HCT116 (cell line): Measurements from ENCODE around the gene CDR2. TPM values are rescaled to one million over a fixed set of nuclear protein-coding genes. Genes with fewer than 3 reads are reported as not detected.

Source experiments
- ATAC-seq: fragments of 200-7000 bp; cut with Tn5 transposase; 2 replicates; pipeline ENCODE4 v1.9.1; 2020; ENCODE audit warnings: mild to moderate bottlenecking, moderate library complexity
- BruUV-seq: library from RNA; stranded (reverse); fragments of 400-500 nt; replicated peaks from 2 replicates; lab custom pipeline; 2021; lab: Mats Ljungman, UMichigan
- CTCF ChIA-PET: fragments of 300-600 bp; sonication (Branson Sonifier 250); formaldehyde crosslinking; loops from one replicate; lab custom pipeline; 2021; ENCODE audit warnings: antibody characterized with exemption; lab: Charles Lee
- POLR2A ChIA-PET: fragments of 300-600, 350-600 bp; sonication (Branson Sonifier 250); formaldehyde crosslinking; loops from one replicate; lab custom pipeline; 2021; ENCODE audit warnings: antibody characterized with exemption; lab: Charles Lee
- RAD21 ChIA-PET, 2 experiments: fragments of 300-600 bp; sonication (Branson Sonifier 250); formaldehyde crosslinking; loops; one replicate each; lab custom pipeline; 2023; ENCODE audit warnings: low total read pairs in 2 of 2; ENCODE audit not compliant: uncharacterized antibody in 2 of 2, unreplicated experiment in 2 of 2, low non-redundant PET in 1 of 2; lab: Charles Lee
- DNase-seq: peaks from one replicate; pipeline ENCODE4 v3.0.0-alpha.2; 2010; ENCODE audit warnings: low read depth, low spot score
- H2AFZ ChIP-seq: fragments of 200-600 bp; shearing (Covaris generic), sonication (generic); 2 replicates; pipeline ENCODE4 v1.6.1; 2017; ENCODE audit warnings: low read depth, mixed run types, mixed read lengths, antibody characterized with exemption, low read length; ENCODE audit not compliant: poor library complexity, severe bottlenecking
- H3K27ac ChIP-seq: 2 replicates; pipeline ENCODE4 v1.5.1; 2012; ENCODE audit warnings: low read depth, low read length
- H3K27me3 ChIP-seq: fragments of 200-600 bp; sonication (generic); 2 replicates; pipeline ENCODE4 v1.6.1; 2016; ENCODE audit warnings: mixed run types, low read length, mixed read lengths; ENCODE audit not compliant: insufficient read depth
- H3K36me3 ChIP-seq, 2 experiments: fragments of 200-500 bp in 1 of 2; fragments of 200-600 bp in 1 of 2; sonication (Bioruptor generic) in 1 of 2; sonication (generic) in 1 of 2; 2 replicates each; pipeline versions ENCODE4 v1.5.1 to v1.6.1; 2014 to 2016; ENCODE audit warnings: low read length in 2 of 2, inconsistent platforms in 1 of 2, mixed read lengths in 1 of 2, mixed run types in 1 of 2; ENCODE audit not compliant: insufficient read depth in 2 of 2, control insufficient read depth in 1 of 2
- H3K4me1 ChIP-seq, 2 experiments: fragments of 200-600 bp in 1 of 2; sonication (generic) in 1 of 2; 2 replicates each; pipeline versions ENCODE4 v1.5.1 to v1.6.1; 2012 to 2017; ENCODE audit warnings: low read length in 2 of 2, inconsistent platforms in 1 of 2, mild to moderate bottlenecking in 1 of 2, mixed read lengths in 1 of 2, mixed run types in 1 of 2, moderate library complexity in 1 of 2; ENCODE audit not compliant: insufficient read depth in 2 of 2, control insufficient read depth in 1 of 2
- H3K4me2 ChIP-seq: fragments of 200-600 bp; sonication (generic); 2 replicates; pipeline ENCODE4 v1.6.1; 2017; ENCODE audit warnings: mixed run types, low read length, mixed read lengths
- H3K4me3 ChIP-seq, 2 experiments: fragments of 200-600 bp in 1 of 2; sonication (generic) in 1 of 2; replicated peaks in 1 of 2; 2 replicates each; pipeline ENCODE4 v1.5.1; 2011 to 2016; ENCODE audit warnings: low read length in 2 of 2, control low read depth in 1 of 2, low read depth in 1 of 2, mild to moderate bottlenecking in 1 of 2, mixed read lengths in 1 of 2, mixed run types in 1 of 2
- H3K79me2 ChIP-seq: fragments of 200-600 bp; sonication (generic); 2 replicates; pipeline ENCODE4 v1.6.1; 2017; ENCODE audit warnings: mild to moderate bottlenecking, mixed run types, low read length, moderate library complexity, mixed read lengths; ENCODE audit not compliant: insufficient read depth
- H3K9ac ChIP-seq: fragments of 200-600 bp; sonication (generic); 2 replicates; pipeline ENCODE4 v1.6.1; 2016; ENCODE audit warnings: low read length, mixed read lengths
- H3K9me2 ChIP-seq: fragments of 200-600 bp; sonication (generic), shearing (Covaris generic); 2 replicates; pipeline ENCODE4 v1.6.1; 2017; ENCODE audit warnings: mixed run types, mild to moderate bottlenecking, moderate library complexity; ENCODE audit not compliant: insufficient read depth
- H3K9me3 ChIP-seq, 2 experiments: fragments of 200-500 bp in 1 of 2; fragments of 200-600 bp in 1 of 2; sonication (Bioruptor generic) in 1 of 2; sonication (generic) in 1 of 2; 2 replicates each; pipeline ENCODE4 v1.6.1; 2014 to 2017; ENCODE audit warnings: low read length in 2 of 2, mixed read lengths in 2 of 2, inconsistent platforms in 1 of 2, low read depth in 1 of 2, mild to moderate bottlenecking in 1 of 2, mixed run types in 1 of 2, moderate library complexity in 1 of 2; ENCODE audit not compliant: control insufficient read depth in 1 of 2, insufficient read depth in 1 of 2
- H4K20me1 ChIP-seq: fragments of 200-600 bp; sonication (generic), shearing (Covaris generic); 2 replicates; pipeline ENCODE4 v1.6.1; 2017; ENCODE audit warnings: mixed run types, mild to moderate bottlenecking, moderate library complexity; ENCODE audit not compliant: insufficient read depth
- FOSL1 ChIP-seq: IDR thresholded peaks from 2 replicates; pipeline ENCODE4 v1.6.1; 2012; ENCODE audit warnings: low read depth
- JUND ChIP-seq: IDR thresholded peaks from 2 replicates; pipeline ENCODE4 v1.6.1; 2012
- POLR2AphosphoS5 ChIP-seq: IDR thresholded peaks from 2 replicates; pipeline ENCODE4 v1.6.1; 2011; ENCODE audit warnings: mild to moderate bottlenecking, low read depth, low read length, moderate library complexity
- RAD21 ChIP-seq: IDR thresholded peaks from 2 replicates; pipeline ENCODE4 v1.6.1; 2012; ENCODE audit warnings: low read depth, mild to moderate bottlenecking
- TCF7L2 ChIP-seq: IDR thresholded peaks from 2 replicates; pipeline ENCODE4 v1.7.0; 2011; ENCODE audit warnings: borderline replicate concordance, inconsistent platforms; ENCODE audit not compliant: insufficient read depth, insufficient read length; ENCODE audit errors: extremely low read depth
- YY1 ChIP-seq: IDR thresholded peaks from 2 replicates; pipeline ENCODE4 v1.6.1; 2011; ENCODE audit warnings: low read length, low read depth, moderate library complexity, mild to moderate bottlenecking; ENCODE audit not compliant: insufficient replicate concordance; ENCODE audit errors: extremely low read depth
- ZNF274 ChIP-seq: fragments of 200-500 bp; sonication (Bioruptor generic); IDR thresholded peaks from 2 replicates; pipeline ENCODE4 v1.6.1; 2014; ENCODE audit warnings: mild to moderate bottlenecking, low read depth, low read length, inconsistent platforms
- intact Hi-C: fragments of 100-400 bp; cut with micrococcal nuclease; formaldehyde crosslinking; loops from 2 replicates; pipeline ENCODE4 v1.10.0; 2022
- total RNA-seq: library from RNA; stranded (reverse); gene quantifications from one replicate; pipeline ENCODE4 v1.2.1, GENCODE V29; 2021; ENCODE audit not compliant: unreplicated experiment
- TF ChIP-seq, protein P1 (sequence below), 3 experiments: fragments of 200-600 bp in 1 of 3; sonication (generic) in 1 of 3; IDR thresholded peaks in 2 of 3; conservative IDR thresholded peaks in 1 of 3; 2 replicates each; pipeline ENCODE4 v1.5.1; 2012 to 2017; ENCODE audit warnings: low read depth in 2 of 3, low read length in 2 of 3, antibody characterized with exemption in 1 of 3, borderline replicate concordance in 1 of 3, control low read depth in 1 of 3, mild to moderate bottlenecking in 1 of 3, mixed read lengths in 1 of 3, mixed run types in 1 of 3, moderate library complexity in 1 of 3; ENCODE audit not compliant: insufficient read depth in 1 of 3

CDR2 gene
- total RNA-seq, 1 experiment from 2014 or later = 27.3 TPM

DNA sequence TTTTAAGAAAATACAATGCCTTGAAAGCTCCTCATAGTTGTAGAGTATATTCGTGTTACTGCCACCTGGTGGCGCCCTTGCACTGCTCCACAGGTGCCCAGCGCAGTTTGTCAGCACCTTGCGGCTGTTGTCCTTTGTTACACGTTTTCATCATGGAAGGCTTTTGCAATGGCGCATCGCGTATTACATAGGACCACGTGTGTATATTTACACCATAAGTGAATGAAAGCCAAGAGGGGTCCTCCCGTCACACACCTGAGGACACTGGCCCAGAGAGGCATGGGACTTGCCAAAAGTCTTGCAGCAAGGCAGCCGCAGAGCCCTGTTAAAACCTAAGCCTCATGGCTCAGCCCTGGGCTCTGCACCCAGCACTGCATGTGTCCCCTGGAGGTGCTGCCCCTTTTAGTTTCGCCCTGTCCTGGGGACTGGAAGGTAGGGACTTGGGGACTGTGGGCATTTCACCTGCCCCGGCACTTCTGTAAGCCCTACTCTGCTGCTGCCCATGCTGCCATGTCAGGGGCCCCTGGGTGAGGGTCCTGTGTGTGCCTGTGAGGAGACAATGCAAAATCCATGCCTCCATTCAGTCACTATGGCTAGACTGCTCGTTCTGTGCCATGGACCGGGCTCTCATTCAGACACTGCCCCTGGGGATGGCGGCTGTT lies 52.9 kb downstream of the CDR2 start:
- Histone ChIP-seq H2AFZ (no peak overlapping the region), H3K4me2 (no peak overlapping the region)
- BruUV-seq = no TSS peak
- DNase-seq = peak; percentile 24
- ATAC-seq = peak; percentile 83
- no peak for TF ChIP-seq TCF7L2
- TF ChIP-seq RAD21 = peak; percentile 93
- TF ChIP-seq FOSL1 = no peak
- no peak for TF ChIP-seq YY1
- TF ChIP-seq JUND = no peak
- TF ChIP-seq ZNF274 = no peak
- TF ChIP-seq POLR2AphosphoS5 = no peak
- TF ChIP-seq, protein P1, sequence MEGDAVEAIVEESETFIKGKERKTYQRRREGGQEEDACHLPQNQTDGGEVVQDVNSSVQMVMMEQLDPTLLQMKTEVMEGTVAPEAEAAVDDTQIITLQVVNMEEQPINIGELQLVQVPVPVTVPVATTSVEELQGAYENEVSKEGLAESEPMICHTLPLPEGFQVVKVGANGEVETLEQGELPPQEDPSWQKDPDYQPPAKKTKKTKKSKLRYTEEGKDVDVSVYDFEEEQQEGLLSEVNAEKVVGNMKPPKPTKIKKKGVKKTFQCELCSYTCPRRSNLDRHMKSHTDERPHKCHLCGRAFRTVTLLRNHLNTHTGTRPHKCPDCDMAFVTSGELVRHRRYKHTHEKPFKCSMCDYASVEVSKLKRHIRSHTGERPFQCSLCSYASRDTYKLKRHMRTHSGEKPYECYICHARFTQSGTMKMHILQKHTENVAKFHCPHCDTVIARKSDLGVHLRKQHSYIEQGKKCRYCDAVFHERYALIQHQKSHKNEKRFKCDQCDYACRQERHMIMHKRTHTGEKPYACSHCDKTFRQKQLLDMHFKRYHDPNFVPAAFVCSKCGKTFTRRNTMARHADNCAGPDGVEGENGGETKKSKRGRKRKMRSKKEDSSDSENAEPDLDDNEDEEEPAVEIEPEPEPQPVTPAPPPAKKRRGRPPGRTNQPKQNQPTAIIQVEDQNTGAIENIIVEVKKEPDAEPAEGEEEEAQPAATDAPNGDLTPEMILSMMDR (IDR thresholded peaks at IDR 0.05 in 2 of 3, conservative IDR thresholded peaks at IDR 0.05 in 1 of 3; ENCODE audit: borderline replicate concordance in 1 of 3, insufficient read depth in 1 of 3, low read depth in 2 of 3, low read length in 2 of 3) = peak; percentile 83 to 98 (median 89)
- TF ChIP-seq, all 23 proteins: peak for 2
- ChIA-PET RAD21 (interaction anchor here (0.6 to 0.7 kb wide), 2 partner anchors 53 to 762 kb away, joined by 3 to 5 read pairs; partner anchors contain the start of gene CDR2 (in 1 of the 2)), POLR2A (no interaction called here), CTCF (interaction anchor here (0.6 to 1.0 kb wide), 7 partner anchors 9 to 1471 kb away, joined by 3 to 9 read pairs (median 5); partner anchors contain the start of gene LDAF1)
- Histone ChIP-seq H4K20me1 (no peaks in the 10 kb centered on the region), H3K4me3 (no peak overlapping the region), H3K9me2 (no peaks in the 10 kb centered on the region), H3K27ac (no peak overlapping the region), H3K9me3 (no peaks in the 10 kb centered on the region), H3K27me3 (no peaks in the 10 kb centered on the region), H3K79me2 (peaks cover 11% of the 10 kb centered on the region; the same call in 1 of the 2 replicates), H3K36me3 (peaks cover 24 to 32% of the 10 kb centered on the region in 2 experiments), H3K9ac (no peak overlapping the region), H3K4me1 (no peaks in the 10 kb centered on the region)
- intact Hi-C loops = loop anchor here (2.0 to 10.0 kb wide), 5 partner anchors 63 to 1165 kb away; no protein-coding TSS in a partner anchor
